NCI-H526 treated with DMSO at 0.1 percent for 48 hours (cell line): ENCODE data around the gene GOLGA8J.
A peak's percentile ranks its signal among the peaks of the same experiment; 100 is the strongest.
"Not testable (repeated sequence)": the region's sequence is repeated elsewhere in the genome, so short reads cannot be mapped to it uniquely, and the experiment has no call there.

Experiments
- DNase-seq: peaks from one replicate; lab custom pipeline; 2025; lab: John Stamatoyannopoulos, UW

GOLGA8J gene, protein sequence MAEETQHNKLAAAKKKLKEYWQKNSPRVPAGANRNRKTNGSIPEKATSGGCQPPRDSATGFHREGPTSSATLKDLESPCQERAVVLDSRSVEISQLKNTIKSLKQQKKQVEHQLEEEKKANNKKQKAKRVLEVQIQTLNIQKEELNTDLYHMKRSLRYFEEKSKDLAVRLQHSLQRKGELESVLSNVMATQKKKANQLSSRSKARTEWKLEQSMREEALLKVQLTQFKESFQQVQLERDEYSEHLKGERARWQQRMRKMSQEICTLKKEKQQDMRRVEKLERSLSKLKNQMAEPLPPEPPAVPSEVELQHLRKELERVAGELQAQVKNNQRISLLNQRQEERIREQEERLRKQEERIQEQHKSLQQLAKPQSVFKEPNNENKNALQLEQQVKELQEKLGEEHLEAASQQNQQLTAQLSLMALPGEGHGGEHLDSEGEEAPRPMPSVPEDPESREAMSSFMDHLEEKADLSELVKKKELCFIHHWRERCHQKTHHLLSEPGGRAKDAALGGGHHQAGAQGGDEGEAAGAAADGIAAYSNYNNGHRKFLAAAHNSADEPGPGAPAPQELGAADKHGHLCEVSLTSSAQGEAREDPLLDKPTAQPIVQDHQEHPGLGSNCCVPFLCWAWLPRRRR

DNA sequence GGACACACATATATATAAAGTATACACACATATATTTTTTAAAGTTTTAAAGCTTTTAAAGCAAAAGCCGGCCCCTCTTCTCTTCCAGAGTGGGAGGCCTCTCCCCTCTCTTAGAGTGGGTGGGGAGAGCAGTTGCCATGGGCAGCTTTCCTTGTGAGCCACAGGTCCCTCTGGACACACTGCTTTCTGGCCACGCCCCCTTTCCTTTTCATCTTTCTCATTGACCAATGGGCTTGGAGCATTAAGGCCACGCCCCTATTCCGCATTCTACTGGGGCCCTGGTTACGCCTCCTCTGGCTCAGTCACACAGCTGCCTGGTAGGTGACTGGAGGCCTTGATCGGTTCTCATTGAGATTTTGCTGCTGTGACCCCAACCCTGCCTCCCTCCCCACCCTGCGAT is at the start of gene GOLGA8J:
Gene GOLGA8J (plus strand): TSS at position 301 of the 400 bp plus-strand sequence. CDS start 98 bp downstream, at position 399.
- DNase-seq, result not testable (repeated sequence)

DNA sequence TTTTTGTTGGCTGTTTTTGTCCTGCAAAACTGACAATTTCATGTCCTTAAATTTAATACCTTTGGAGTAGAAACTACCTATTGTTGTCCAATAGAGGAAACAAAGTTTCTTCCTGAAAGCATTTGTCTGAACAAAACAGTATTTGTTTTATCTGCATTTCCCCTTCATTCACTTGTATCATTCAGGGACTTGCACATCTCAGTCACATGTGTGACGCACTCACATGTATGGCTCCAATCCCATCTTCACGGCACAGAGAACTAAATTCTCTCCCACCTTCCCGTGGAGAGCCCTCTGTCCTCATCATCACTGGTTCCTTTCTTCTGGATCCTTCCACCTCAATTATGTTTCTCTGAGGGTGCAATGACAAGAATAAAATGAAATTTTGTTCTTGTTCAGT is 49.5 kb upstream of the GOLGA8J start:
- no peak for DNase-seq

DNA sequence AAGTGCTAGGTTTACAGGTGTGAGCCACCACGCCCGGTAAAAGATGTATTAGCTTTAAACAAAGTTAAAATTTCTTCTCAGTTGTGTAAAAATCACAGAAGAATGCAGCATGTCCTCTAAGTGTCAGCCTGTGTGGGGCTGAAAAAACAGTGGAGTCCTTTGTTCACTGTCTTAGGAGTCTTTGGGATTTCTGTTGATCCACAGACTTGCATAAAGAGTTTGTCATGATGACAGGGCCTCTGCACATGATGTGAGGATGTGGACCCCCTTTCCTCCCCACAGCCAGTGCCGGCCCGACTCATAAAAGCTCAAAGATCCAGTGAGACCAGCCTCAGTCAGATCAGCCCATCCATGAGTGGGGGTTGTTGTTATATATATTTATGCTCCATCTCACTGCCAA is 49.0 kb upstream of the GOLGA8J start:
- DNase-seq, result no peak

DNA sequence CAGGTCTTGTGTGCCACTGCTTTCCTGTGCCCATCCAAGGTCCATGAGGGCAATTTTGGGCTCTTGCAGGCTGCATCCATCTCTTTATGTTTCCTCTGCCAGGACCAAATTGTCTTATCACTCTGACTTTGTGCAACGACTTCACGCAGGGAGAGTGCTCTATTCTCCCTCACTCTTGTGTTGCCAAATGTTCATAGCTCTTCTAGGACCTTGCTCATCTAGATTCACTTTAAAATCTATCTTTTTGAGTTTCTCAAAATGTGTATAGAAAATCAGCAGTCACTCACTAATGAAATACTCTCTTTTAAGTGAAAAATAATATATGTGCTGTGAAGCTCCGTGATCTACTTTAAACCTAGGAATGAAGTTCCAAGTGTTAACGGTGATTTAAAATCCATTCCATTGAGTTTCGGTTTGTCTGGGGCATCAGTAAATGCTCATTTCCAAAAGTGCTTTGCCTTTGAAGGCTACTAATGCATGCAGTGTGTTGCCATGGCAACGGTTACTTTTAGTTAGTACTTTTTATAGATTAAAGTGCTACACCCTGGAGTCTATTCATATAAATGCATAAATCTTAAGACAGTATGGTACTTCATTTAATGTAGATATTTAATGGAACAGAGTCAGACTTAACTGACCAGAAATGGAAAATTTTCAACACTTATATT is 46.6 kb upstream of the GOLGA8J start:
- no peak for DNase-seq

DNA sequence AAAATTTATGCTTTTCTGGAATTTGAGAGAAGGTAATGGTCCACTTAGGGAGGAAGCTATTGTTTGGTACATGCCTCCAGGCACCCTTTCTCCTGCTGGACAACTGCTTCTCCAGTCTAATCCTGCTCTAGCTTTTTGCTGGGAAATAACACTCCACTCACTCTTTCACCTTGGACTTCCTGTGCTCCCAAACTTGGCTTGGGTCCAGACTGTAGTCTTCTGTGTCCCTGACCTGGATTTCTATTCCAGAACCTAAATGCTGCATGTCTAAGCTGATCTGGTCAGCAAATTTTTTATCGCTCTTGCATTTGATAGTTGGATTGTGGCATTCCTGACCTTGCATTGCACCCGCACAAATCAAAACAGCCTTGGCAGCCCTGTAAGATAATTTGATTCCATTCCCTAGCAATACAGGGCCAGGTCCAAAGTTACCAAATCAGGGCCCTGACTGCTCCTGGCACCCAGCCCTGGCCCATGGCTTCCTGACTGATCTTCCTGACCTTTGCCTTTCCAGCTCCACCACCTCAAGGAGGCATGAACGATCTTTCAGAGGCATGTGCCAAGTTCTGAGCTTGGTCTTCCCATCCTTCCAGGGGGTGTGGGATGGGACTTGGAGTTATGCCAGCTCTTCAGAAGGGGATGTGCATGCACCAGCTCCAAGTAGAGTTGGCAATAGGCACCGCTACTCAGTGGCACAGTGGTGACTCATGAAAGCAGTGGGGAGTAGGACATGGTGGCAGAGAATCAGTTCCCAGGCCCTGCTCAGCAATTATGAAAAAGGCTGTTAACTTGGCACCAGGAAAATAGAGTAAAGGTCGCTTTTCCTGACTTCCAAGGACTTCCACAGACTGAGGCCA is 43.9 kb upstream of the GOLGA8J start:
- no peak for DNase-seq

DNA sequence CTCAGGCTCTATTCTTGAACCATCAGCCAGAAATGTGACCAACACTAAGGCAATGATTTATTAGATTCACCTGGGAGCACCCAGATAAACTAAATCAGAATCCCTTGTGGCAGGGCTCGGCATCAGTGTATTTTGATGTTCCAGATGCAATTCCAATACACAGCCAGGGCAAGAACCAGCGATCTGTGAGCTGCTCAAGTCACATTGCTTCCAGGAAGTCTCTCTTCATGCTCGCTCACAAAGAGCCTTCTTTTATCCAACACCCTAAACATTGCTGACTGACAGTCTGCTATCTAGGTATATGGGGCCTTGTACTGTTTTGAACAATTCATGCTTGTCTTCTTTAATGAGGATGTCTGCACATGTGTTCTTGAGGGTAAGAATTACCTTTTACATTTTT is 40.9 kb upstream of the GOLGA8J start:
- DNase-seq, result no peak

DNA sequence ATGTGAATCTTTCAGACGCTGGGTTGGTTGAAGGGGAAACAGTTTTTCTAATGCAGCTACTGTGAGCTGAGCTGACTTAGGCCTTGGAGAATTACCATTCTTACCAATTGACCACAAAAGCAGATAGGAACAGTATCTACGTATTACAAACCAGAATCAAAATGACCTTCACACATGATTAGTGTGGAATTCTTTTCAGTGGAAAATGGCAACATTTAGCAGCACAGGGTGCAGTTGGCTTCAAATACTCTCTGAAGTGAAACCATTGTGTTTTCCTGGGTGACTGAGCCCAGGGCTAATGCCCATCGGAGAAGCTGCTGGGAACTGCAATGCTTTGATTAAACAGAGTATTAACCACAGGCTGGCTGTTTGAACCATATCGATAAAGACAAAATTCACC is 40.2 kb upstream of the GOLGA8J start:
- DNase-seq, result no peak

DNA sequence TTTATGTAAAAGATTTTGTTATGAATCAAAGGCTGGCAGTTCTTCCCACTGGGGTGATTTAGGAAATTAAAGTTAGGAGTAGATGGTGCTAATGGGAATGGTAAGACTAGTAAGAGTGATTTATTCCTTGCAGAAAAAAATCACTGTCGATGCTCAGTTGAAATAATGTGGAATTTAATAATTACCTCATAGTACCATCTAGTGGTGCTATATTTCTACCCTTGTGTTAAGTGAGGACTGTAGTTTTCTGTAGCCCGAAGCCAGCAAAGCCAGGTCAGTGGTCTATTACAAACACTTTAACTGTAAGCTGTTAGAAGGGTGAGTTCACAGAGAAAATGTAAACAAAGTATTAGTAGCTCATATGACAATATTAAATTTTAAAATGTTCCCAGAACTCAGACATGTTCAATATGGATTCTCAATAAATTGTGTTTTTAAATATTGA is 39.5 kb upstream of the GOLGA8J start:
- DNase-seq, result peak; percentile 20

DNA sequence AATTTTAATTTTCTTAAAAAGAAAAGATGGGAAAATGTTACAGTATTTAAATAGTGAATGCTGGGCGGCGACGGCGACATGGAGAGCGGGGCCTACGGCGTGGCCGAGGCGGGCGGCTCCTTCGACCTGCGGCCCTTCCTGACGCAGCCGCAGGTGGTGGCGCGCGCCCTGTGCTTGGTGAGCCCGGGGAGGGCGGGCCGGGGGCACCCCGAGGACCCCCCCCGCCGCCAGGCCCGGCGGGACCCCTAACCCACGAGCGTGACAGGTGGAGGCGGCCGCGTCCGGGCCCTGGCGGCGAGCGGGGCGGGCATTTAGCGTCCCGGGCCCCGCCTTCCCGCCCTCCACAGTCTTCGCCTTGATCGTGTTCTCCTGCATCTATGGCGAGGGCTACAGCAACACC is 38.4 kb upstream of the GOLGA8J start:
- no peak for DNase-seq

DNA sequence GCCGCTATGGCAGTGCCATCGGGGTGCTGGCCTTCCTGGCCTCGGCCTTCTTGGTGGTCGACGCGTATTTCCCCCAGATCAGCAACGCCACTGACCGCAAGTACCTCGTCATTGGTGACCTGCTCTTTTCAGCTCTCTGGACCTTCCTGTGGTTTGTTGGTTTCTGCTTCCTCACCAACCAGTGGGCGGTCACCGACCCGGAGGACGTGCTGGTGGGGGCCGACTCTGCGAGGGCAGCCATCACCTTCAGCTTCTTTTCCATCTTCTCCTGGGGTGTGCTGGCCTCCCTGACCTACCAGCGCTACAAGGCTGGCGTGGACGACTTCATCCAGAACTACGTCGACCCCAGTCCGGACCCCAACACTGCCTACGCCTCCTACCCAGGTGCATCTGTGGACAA is 37.9 kb upstream of the GOLGA8J start:
- not testable (repeated sequence) for DNase-seq

DNA sequence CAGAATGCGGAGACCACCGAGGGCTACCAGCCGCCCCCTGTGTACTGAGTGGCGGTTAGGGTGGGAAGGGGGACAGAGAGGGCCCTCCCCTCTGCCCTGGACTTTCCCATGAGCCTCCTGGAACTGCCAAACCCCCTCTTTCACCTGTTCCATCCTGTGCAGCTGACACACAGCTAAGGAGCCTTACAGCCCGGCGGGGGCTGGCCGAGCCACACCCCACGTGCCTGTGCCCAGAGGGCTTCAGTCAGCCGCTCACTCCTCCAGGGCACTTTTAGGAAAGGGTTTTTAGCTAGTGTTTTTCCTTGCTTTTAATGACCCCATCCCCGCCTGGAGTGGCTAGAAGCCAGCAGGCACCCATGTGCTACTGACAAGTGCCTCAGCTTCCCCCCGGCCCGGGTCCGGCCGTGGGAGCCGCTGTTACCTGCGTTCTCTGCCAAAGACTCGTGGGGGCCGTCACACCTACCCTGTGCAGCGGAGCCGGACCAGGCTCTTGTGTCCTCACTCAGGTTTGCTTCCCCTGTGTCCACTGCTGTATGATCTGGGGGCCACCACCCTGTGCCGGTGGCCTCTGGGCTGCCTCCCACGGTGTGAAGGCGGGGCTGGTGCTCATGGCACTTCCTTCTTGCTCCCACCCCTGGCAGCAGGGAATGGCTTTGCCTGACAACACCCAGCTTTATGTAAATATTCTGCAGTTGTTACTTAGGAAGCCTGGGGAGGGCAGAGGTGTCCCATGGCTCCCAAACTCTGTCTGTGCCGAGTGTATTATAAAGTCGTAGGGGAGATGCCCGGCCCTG is 37.3 kb upstream of the GOLGA8J start:
- peak; percentile 53 for DNase-seq

DNA sequence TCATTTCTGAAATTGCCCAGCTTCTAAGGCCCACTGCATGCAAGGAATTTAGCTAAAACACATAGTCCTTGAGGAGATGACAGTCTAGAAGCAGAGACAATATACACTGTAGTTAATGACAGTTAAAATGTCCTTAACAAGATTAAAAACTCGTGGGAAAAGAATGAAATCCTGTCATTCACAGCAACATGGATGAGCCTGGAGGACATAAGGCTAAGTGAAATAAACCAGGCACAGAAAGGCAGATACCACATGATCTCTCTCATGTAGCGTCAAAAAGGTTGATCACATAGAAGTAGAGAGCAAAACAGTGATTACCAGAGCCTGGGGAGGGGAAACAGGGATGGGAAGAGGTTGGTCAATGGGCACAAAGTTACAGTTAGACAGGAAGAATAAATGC is 36.3 kb upstream of the GOLGA8J start:
- no peak for DNase-seq

DNA sequence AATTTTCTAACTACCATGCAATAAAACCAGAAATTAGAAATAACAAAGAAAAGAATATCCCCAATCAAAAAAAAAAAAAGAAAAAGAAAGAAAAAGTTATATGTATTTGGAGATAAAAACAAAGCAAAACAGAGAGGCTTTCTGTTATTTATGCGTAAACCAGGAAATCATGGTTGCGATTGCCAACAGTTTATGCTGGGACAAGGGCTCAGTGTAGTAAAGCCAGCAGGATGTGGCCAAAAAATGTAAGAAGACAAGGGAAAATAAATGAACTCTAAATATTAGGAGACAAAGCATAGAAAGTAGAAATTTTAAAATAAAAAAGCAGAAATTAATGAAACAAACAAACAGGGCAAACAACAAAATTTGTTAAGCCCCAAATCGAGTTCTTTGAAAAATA is 27.2 kb upstream of the GOLGA8J start:
- no peak for DNase-seq

DNA sequence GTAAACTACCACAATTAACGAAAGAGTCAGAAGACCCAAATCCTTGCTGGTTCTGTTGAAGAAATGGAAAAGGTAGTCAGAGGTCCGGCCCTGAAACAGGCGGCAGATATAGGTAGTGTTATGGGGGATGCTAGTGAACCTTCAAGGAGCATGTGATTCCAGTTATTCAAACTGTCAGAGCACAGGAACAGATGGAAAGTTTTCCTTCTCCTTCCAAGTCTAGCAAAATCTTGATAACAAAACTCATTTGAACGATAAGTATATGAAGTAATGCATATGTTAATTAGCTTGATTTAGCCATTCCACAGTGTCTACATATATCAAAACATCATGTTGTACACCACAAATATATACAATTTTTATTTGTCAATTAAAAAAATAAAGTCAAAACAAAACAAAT is 26.6 kb upstream of the GOLGA8J start:
- DNase-seq, result no peak

DNA sequence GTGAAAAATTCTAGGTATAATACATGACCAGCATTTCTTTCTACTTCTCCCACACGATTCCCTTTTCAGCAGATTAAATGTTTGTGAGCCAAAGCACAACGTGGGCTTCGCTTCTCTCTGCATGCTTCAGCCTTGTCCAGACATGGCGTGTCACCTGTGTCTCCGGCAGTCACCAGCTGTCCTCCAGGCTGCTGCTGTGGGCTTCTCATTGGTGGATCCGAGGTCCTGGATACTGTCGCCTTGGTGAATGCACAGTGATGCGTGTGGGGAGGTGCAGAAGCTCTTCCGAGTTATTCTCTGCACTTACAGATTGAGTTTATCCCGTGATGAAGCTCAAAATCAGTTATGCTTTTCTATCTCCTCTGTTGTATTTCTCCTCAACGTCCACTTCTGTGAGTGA is 23.0 kb upstream of the GOLGA8J start:
- DNase-seq, result no peak

DNA sequence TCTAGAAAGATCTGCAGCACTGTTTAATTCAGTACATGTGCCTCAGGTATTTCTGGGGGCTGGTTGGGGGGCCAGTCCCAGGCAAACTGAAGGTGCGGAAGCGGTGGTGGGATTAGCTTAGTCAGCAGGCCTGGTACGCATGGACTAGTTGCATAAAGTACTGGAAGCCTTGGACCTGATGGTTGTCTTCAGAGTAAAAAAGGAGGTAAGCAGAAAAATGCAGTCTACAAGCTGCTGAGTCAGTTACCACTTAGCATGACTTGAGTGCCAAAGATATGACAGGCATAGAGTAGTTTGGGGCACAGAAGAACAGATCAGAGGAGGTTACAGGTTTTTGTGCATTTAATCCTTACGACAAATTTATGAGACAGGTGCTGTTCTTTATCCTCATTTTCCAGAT is 19.9 kb upstream of the GOLGA8J start:
- no peak for DNase-seq

DNA sequence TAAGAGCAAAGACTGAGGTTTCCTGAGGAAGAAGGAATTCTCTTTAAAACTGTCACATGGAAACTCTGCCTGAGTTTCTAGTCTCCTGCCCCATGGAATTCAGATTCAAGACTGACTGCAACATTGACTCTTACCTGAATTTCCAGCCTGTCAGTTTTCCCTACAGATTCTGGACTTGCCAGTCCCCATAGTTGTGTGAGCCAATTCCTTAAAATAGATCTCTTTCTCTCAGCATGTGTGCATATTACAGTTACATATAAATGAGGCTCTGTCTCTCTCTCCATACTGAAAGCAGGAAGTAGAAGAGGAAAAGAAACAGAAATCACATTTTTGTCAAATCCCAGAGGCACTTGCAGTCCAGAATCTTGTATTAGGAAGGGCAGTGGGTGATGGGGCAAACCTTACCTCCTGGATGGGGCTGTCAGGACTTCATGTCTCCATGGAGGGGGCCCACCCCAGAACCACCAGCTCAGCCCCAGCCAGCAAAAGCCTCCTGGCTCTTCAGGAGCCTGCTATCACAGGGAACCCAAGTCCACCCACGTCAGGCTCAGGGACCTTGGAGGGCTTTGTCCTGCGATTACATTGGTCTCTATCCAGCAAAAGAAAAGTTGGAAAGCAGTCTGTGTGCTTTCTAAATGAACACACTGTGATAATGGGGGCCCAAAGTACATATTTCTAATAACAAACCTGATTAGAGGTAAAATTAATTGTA is 18.8 kb upstream of the GOLGA8J start:
- no peak for DNase-seq

DNA sequence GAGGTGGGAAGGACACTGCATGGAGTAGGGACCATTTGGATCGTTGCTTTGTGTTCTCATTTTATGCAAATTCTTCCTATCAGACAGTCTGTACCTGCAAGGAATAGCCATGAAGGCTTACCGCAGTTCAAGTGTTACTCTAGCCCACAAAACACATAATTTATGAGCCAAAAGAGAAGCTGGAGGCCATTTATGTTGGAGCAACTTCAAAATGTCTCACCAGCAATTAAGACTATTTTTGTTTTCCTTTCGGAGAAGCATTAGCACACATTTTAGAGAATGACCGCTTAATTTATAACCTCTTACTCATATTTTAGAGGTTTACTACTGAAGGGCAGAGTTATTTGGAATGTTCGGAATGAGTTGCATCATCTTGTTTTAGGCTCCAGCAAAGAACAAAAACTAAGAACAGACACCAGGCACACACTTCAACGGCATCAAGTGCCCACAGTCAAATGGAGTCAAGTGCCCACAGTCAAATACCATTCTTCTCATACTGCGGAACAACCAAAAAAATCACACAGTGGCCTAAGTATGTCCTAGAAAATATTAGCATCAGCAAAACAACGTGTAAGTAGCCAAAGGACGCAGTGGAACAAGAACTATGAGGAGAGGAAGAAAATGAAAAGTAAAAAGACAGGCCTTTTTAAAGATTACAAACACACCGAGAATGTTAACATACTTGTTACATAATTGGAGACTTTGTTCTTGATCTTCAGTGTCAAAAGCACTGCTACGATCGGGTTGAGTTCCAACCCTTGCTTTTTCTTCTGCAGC is 17.5 kb upstream of the GOLGA8J start:
- DNase-seq, result peak; percentile 38

DNA sequence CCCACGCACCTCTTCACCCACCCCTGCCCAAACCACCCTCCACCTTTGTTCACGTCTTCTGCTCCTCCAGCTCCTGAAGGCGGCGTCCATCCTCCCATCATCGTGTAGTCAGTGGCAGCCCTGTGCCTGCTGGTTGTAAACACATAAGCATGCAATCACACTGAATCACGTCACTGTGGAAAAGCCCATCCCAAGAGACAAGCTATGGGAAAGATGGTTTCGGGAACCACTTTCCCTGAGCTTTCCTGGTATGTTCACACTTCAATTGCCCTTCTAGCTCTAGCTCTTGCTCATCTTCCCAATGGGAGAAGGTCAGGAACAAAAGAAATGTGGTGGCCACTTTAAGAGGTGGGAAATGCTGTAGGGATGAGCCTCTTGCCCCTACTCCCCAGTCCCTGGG is 14.4 kb upstream of the GOLGA8J start:
- no peak for DNase-seq

DNA sequence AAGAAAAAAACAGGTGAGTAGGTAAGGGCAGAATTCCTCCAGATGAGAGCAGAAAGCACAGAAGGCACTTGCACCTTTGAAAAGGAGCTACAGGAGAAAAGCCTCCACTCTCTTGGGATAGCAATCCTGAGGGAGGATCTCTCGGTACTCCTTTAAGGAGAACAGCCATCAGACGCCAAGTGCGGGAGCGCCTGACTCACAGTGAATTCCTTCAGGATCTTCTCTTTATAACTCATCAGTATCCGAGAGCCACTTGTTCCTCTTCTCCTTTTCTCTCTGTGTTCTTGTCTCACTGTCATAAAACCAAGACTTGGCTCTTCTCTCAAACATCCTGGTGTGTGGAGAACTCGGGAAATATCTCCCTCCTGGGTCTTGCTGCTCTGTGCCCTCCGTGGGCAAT is 10.1 kb upstream of the GOLGA8J start:
- no peak for DNase-seq
